HG03097 (cell line): Measurements from ENCODE around the gene PSMB5.

Experiments
- ATAC-seq: cut with Tn5 transposase; IDR thresholded peaks from one replicate; pipeline ENCODE4 v1.9.1; 2021; ENCODE audit not compliant: unreplicated experiment, low FRiP score

The PSMB5 gene

DNA sequence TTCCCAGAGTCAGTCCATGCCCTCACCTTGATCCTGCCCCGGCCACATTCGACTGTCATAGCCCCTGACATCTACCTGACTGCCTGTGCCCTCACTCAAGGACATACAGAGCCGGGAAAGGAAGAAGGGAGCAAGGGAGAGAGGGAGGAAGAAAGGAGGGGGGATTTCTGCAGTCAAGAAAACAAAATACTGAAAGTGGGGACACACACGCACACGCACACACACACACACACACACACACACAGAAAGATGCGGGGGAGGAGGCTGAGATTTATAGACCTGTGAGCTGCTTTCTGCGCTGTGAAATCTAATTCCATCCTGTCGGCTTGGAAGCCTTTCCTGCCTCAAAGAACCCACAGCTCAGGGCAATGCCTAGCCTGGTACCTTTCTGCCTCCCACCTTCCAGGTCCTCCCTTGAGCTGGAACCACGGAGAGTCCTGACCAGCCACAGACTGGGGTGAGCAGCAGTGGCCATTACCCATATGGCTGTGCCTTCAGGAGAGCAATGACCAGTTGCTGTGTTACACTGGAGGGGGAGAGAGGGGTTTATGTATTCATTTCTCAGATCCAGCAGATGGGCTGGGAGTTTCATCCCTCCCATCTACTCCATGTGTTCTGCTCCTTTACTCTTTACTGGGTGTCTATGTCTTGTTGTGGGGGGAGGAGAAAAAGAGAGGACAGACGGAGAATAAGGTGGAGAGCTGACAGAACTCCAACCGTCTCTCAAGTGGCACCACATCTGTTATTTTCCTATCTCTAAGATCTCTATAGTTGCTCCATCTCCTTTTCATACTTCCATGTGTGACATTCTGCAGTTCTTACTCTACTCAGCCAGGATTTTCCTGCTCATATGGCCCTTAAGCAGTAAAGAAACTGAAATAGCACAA is 37.7 kb downstream of the PSMB5 start:
- ATAC-seq, result no peak

GRCh38 chr14:22995889-22996625 is 38.6 kb downstream of the PSMB5 start:
- ATAC-seq, result no peak

DNA sequence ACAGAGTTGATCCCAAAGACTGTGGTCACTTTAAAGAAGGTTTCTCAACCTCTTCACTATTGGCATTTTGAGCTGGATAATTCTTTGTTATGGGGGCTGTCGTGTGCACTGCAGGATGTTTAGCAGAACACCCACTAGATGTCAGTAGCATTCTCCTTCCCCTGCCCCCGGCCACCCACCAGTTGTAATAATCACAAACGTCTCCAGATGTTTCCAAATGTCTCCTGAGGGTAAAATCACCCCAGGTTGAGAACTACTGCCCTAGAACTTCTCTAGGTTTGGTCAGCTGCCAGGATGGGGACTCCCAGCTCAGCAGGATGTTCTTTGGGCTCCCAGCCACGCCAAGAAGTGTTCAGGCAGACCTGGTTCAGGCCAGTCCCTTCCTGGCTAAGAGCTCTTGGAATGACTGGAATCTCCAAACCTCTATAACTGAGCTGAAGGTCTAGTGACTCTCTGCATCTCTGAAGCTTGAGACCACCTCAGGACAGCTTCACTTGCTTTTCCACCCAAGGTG is 39.9 kb downstream of the PSMB5 start:
- no peak for ATAC-seq

DNA sequence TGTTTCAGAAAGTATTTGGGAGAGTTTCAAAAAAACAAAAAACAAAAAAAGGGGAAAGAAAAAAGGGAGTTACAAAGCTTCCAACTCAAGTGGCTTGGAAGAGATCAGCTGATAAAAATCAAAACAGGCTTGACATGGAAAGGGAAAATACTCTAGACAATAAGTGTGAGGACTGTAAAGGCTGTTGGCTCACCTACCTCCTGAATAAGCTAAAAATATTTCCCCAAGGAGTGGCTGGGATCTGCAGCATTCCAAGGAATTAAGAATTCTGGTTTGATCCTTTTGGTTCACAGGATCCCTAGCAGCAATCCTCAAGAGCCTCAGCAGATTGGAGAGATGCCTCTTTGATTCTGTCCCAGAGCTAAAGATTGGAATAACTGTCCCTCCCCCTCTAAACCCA is 41.2 kb downstream of the PSMB5 start:
- ATAC-seq, result no peak

DNA sequence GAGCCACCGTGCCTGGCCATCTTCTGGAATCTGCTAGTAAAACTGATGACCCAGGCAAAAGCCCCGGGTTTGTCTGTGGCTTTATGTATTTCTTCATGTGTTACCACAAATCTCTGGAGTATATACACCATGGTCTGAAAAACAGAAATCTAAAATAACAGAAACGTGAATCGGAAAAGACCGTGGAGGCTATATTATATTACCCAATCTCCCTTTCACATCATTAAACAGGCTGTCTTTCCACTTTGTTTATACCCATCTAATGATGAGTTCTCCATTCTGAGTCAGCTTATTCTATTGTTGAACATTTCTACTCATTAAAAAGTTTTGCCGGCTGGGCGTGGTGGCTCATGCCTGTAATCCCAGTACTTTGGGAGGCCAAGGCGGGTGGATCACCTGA is 42.8 kb downstream of the PSMB5 start:
- ATAC-seq, result no peak

GRCh38 chr14:22987291-22987690 is 47.4 kb downstream of the PSMB5 start:
- no peak for ATAC-seq

- ATAC-seq, result no peak
Measured at GRCh38 chr14:22986508-22987054, 48.1 kb downstream of the PSMB5 start.

GRCh38 chr14:22985894-22986507 is 48.7 kb downstream of the PSMB5 start:
- ATAC-seq, result no peak

GRCh38 chr14:22984959-22985658 is 49.6 kb downstream of the PSMB5 start:
- ATAC-seq, result no peak

DNA sequence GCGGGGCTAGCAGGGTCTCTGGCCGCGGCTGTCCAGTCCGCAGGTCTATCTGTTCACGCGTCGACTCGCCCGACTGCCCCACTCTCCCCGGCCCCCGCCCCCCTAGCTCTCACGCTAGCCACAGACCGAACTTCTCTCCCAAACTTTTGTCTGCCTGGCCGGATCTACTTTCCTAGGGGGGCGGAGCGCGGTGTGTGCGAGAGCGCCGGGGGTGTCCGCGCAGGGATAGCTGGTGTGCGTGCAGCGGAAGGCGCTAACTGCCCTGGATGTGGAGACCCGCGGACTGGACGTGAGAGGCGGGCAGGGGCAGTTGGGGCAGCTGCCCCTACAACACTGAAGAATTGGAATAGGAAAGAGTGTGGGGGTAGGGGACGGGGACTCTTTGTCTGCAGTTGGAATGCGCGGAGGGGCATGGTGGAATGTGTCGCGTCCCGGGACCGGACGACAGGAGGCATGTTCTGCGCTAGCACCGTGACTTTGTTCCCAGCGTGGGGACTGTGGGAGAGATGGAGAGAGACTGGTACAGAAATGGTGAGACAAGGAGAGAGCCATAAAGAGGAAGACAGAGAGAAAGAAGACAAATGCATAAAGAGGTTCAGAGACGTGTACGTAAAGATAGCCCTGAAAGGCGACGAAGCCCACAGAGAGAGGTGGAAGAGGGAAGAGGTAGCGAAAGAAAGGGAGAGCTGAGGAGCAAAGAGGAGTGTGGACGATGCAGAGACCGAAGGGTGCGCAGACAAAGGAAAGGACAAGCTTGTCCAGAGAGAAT is 52.0 kb downstream of the PSMB5 start, which contains the start of gene AJUBA:
Gene AJUBA (minus strand): TSS at position 75 of the 769 bp plus-strand sequence. CDS start 285 bp downstream, outside the sequence.
- no peak for ATAC-seq

DNA sequence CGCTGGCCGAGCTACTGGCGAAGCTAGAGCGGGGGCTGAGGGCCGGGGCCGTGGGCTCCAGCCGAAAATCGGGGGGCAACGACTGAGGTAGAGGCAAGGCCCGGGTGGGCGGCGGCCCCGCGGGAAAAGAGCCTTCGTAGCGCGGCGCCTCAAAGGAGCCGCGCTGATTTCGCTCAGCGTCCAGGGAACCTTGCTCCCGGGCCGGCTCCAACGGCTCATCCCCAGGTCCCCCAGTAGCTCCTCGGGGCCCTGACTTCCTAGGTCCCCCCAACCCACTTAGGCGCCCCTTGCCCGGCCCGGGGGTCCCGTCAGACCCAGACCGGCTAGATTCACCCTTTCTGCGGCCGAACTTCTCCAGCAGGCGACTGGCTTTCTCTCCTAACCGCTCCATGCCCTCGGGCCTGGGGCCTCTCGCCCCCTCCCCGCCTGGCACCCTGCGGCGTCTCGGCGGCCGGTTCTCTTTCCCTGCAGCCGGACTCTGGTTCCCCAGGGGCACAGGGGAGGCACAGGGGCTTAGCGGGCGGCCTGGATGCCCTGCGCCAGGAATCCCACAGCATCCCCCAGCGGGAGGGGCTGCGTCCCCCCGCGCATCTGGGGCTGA is 52.7 kb downstream of the PSMB5 start:
- ATAC-seq, result no peak

DNA sequence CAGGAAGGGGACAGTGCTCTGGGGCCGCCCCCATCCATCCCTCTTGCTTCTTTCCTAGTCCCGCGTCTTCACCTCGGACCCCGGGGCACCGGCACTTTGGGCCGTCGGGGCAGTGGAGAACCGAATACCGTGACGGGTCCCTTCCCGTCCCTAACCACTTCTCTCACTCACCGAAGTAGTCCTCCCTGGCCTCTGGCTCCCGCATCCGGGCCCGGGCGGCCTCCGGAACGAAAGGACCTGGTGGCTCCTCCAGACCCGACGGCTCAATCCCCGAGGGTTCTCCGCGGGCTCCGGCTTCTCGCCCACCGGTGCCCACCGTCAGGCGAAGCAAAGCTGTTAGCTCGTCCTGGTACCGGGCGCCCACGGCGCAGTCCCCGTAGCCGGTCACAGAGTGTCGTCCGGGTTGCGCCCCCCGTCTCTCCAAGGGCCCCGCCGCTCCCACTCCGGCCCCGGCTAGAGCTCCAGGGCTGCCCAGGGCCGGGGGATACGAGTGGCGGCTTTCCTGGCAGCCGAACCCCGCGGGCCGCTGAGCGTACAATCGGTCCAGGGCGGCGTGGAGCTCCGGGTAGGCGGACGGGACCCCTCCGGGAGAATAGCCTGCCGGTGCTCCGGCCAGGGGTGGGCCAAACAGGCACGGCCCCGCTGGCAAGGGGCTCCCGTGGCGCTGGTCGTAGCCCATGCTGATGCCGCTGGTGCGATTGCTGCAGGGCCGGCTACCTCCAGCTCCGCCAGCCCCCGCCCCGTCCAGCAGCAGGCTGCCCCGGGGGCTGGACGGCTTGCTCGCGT is 53.4 kb downstream of the PSMB5 start:
- ATAC-seq, result no peak

DNA sequence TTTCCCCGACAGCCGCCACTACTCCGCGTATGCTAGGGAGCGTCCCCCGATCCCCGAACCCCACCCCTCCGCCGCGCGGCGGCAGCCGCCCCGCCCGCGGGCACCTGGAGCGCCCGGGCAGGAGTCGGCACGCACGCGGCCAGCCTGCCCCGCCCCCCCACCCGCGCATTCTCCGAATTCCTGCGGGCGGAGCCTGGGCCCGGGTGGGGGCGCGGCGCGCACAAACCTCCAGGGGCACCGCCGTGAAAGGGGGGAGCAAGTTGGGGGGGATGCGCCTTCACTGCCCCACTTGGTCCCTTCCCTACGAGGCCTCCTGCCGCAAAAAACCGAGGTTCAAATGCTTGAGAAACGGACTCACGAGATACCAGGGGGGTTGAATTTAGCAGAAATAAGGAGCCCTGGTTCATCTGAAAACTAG is 54.0 kb downstream of the PSMB5 start:
- ATAC-seq, result no peak

DNA sequence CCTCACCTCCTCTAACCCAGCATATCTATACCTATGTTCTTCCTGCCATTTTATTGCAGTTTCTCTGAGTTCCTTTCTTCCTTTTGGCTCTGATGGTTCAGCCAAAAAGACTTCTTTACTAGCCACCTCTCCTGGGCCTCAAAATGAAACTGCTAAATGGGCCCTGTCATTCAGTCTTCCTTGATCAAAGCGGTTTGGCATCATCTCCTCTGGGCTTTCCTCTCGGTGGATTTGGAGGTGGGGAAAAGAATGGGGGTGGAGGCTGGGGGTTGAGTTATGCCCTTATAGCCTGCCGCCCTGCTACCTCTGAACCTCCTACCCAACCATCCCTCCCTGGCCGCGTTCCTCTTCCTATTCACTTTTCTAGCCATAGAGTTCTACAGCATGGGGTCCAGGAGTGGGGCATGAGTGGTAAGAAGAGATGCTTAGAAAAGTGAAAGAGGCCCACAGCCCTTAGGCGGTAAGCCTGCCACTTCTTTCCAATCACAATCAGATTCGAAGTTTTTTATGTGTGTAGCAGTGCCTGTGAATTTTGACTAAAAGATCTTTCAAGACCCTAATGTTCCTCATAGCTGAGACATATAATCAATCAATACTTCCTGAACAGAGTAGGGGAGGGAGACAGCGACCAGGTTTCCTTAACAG is 54.8 kb downstream of the PSMB5 start:
- no peak for ATAC-seq

DNA sequence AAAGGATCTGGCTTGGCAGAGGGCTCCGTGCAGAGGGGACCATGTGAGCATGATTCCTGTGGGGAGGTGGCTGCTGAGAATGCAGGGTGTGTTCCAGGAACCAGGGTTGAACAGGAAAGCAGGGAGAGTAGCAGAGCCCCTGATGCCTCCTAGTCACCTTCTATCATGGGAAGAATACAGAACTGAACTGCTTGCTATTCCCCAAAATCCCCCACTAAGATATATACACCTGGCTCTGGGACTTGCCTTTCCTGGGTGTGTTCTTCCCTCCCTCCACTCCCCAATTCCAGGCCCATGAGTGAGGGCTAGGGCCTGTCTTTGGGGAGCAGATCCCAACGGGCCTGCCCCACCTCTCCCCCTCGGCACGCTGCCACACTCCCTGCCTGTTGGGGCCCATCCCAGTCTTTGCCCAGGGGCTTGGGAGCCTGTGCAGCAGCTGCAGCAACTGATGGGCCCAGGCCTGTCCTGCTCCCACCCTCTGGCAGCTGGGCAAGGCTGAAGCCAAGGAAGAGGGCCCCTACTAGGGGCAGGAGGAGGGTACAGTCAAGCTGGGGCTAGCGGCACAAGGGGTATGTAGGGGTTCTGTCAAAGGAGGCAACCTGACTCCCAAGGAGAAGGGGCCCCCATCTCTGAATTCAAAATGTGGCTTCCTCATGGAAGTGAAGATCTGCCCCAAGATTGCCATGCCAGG is 55.6 kb downstream of the PSMB5 start:
- ATAC-seq, result no peak

DNA sequence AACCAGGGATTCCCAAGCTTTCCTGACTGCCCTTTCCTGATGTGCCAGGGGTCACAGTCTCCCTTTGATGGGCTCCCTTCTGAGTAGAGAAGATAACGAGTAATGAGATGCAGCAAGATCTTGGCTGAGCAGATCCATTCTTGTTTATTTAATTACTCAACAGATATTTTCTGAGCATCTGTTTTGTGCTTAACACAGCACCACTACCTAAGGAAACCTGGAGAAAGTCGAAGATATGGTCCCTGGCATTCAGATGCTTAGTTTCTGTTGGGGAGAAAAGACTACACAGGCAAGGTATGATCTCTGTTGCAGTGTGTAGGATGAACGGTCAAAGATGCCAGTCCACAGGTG is 56.2 kb downstream of the PSMB5 start:
- ATAC-seq, result no peak
